ENCODE measurements around the gene NDFIP1. TPM values are rescaled to one million over a fixed set of nuclear protein-coding genes. Genes with fewer than 3 reads are reported as not detected.

NDFIP1 gene
- total RNA-seq, 1 donor: 115 TPM

DNA sequence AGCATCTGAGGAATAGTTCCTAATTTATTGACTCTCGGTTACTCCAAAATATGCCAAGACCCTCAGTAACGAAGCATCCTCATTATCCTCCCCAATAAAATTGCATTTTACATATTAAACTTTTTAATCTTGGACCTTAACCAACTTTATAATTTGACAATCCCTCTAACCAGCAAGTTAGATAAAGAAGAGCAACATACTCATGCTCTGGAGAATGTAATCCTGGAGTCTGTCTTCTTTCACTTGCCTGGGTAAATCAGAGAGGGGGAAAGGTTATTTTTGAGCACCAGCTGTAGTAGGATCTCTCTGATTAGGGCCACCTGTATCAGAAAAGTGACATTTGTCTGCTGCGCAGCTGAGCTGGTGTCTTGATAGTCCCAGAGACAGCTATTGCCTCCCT lies 59.8 kb downstream of the NDFIP1 start:
- no peak overlapping the region for H3K4me3 ChIP-seq (ENCODE audit: insufficient read depth, low read length)
- no peak overlapping the region for H3K4me2 ChIP-seq (ENCODE audit: insufficient read depth, low read length)
- no peaks in the 10 kb centered on the region for H3K79me2 ChIP-seq (ENCODE audit: insufficient read depth, low read length)
- no peak overlapping the region for H2AFZ ChIP-seq (ENCODE audit: low read length)
- H3K27me3 ChIP-seq (ENCODE audit: insufficient read depth, low read length): no peaks in the 10 kb centered on the region
- no peak overlapping the region for H3K27ac ChIP-seq (ENCODE audit: low read depth, low read length)
- TF ChIP-seq, protein P1, sequence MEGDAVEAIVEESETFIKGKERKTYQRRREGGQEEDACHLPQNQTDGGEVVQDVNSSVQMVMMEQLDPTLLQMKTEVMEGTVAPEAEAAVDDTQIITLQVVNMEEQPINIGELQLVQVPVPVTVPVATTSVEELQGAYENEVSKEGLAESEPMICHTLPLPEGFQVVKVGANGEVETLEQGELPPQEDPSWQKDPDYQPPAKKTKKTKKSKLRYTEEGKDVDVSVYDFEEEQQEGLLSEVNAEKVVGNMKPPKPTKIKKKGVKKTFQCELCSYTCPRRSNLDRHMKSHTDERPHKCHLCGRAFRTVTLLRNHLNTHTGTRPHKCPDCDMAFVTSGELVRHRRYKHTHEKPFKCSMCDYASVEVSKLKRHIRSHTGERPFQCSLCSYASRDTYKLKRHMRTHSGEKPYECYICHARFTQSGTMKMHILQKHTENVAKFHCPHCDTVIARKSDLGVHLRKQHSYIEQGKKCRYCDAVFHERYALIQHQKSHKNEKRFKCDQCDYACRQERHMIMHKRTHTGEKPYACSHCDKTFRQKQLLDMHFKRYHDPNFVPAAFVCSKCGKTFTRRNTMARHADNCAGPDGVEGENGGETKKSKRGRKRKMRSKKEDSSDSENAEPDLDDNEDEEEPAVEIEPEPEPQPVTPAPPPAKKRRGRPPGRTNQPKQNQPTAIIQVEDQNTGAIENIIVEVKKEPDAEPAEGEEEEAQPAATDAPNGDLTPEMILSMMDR (IDR thresholded peaks at IDR 0.05; ENCODE audit: extremely low read depth, low read depth, low read length): no peak
- H3K4me1 ChIP-seq (ENCODE audit: insufficient read depth, low read length): no peaks in the 10 kb centered on the region
- H3K9me3 ChIP-seq (ENCODE audit: low read depth, low read length): no peaks in the 10 kb centered on the region
- no peaks in the 10 kb centered on the region for H3K36me3 ChIP-seq (ENCODE audit: insufficient read depth, low read length)
- DNase-seq (ENCODE audit: insufficient read length, low spot score, missing footprints): no peak
- no peaks in the 10 kb centered on the region for H4K20me1 ChIP-seq (ENCODE audit: insufficient read depth, low read length)

DNA sequence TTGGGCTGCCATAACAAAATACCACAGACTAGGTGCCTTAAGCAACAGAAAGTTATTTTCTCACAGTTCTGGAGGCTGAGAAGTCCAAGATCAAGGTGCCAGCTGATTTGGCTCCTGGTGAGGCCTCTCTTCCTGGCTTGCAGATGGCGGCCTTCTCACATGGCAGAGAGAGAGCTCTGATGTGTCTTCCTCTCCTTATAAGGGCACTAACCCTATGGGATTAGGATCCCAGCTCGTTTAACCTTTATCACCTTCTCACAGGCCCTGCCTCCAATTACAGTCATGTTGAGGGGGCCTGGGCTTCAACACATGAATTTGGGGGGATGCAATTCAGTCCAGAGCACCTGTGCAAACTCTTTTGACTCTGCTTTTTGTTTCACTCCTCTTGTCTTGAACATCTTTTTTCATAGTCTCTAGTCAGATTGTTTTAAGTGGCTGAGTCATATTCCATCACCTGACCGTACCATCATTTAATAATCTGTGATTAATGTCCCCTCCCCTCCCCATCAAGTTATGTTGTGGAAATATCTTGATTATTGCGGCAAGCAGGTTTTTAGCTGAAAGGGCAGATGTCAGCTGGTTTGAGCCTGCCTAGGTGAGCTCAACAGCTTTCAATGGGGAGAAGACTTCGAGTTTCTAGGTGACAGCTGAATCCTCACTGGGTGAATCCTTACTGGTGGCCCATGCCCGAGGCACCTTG lies 61.8 kb downstream of the NDFIP1 start:
- Histone ChIP-seq H3K4me1 (ENCODE audit: insufficient read depth, low read length) (no peaks in the 10 kb centered on the region), H3K4me3 (ENCODE audit: insufficient read depth, low read length) (no peak overlapping the region), H3K9me3 (ENCODE audit: low read depth, low read length) (no peaks in the 10 kb centered on the region), H3K4me2 (ENCODE audit: insufficient read depth, low read length) (no peak overlapping the region), H3K27me3 (ENCODE audit: insufficient read depth, low read length) (no peaks in the 10 kb centered on the region), H3K79me2 (ENCODE audit: insufficient read depth, low read length) (no peaks in the 10 kb centered on the region), H4K20me1 (ENCODE audit: insufficient read depth, low read length) (no peaks in the 10 kb centered on the region), H3K36me3 (ENCODE audit: insufficient read depth, low read length) (no peaks in the 10 kb centered on the region), H2AFZ (ENCODE audit: low read length) (no peak overlapping the region), H3K27ac (ENCODE audit: low read depth, low read length) (no peak overlapping the region)
- TF ChIP-seq, protein P1 (IDR thresholded peaks at IDR 0.05; ENCODE audit: extremely low read depth, low read depth, low read length): no peak
- DNase-seq (ENCODE audit: insufficient read length, low spot score, missing footprints): no peak

DNA sequence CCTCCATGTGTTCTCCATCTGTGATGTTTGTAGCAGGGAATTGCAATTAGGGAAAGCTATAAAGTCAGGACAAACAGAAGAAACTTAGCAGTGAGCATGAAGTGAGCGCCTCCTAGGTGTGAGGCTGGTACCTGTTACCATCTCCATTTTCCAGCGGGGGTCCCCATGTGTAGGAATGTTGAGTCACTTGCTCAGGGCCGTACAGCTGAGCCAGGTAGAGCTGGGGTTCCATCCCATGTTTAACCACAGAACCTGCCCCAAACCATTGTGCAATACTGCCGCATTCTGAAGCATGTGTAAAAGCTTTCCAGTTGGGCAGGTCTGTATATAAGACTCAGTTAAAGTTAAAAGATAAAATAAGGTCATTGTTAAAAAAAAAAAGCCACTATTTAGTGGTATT lies 62.7 kb downstream of the NDFIP1 start:
- no peaks in the 10 kb centered on the region for H3K9me3 ChIP-seq (ENCODE audit: low read depth, low read length)
- no peak overlapping the region for H3K4me3 ChIP-seq (ENCODE audit: insufficient read depth, low read length)
- DNase-seq (ENCODE audit: insufficient read length, low spot score, missing footprints): no peak
- no peaks in the 10 kb centered on the region for H3K4me1 ChIP-seq (ENCODE audit: insufficient read depth, low read length)
- H3K27ac ChIP-seq (ENCODE audit: low read depth, low read length): no peak overlapping the region
- no peaks in the 10 kb centered on the region for H3K79me2 ChIP-seq (ENCODE audit: insufficient read depth, low read length)
- H3K27me3 ChIP-seq (ENCODE audit: insufficient read depth, low read length): no peaks in the 10 kb centered on the region
- no peak overlapping the region for H3K4me2 ChIP-seq (ENCODE audit: insufficient read depth, low read length)
- H2AFZ ChIP-seq (ENCODE audit: low read length): no peak overlapping the region
- TF ChIP-seq, protein P1 (IDR thresholded peaks at IDR 0.05; ENCODE audit: extremely low read depth, low read depth, low read length): no peak
- no peaks in the 10 kb centered on the region for H3K36me3 ChIP-seq (ENCODE audit: insufficient read depth, low read length)
- no peaks in the 10 kb centered on the region for H4K20me1 ChIP-seq (ENCODE audit: insufficient read depth, low read length)

DNA sequence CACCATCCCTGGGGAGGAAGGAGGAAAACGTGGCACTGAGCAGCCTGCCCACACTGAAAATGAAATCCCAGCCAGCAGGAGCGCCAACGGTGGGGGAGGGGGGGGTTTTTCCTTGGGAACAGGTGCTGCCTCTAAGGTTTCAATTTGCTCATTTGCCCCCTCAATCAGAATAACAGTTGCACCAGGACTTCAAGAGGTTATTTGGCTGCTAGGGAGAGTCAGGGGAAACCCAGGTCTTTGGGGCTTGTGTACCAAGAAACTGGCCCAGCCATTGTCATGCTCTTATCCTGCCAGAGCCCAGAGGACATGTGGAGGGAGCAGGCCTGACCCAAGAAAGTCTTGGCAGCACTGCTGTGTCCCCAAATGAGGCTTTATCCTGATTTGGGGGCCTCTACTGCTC lies 66.5 kb downstream of the NDFIP1 start:
- no peak overlapping the region for H3K27ac ChIP-seq (ENCODE audit: low read depth, low read length)
- H3K4me3 ChIP-seq (ENCODE audit: insufficient read depth, low read length): no peak overlapping the region
- no peak for DNase-seq (ENCODE audit: insufficient read length, low spot score, missing footprints)
- no peaks in the 10 kb centered on the region for H3K27me3 ChIP-seq (ENCODE audit: insufficient read depth, low read length)
- no peaks in the 10 kb centered on the region for H3K79me2 ChIP-seq (ENCODE audit: insufficient read depth, low read length)
- no peak overlapping the region for H2AFZ ChIP-seq (ENCODE audit: low read length)
- H4K20me1 ChIP-seq (ENCODE audit: insufficient read depth, low read length): no peaks in the 10 kb centered on the region
- TF ChIP-seq, protein P1 (IDR thresholded peaks at IDR 0.05; ENCODE audit: extremely low read depth, low read depth, low read length): no peak
- H3K36me3 ChIP-seq (ENCODE audit: insufficient read depth, low read length): no peaks in the 10 kb centered on the region
- no peaks in the 10 kb centered on the region for H3K4me1 ChIP-seq (ENCODE audit: insufficient read depth, low read length)
- no peaks in the 10 kb centered on the region for H3K9me3 ChIP-seq (ENCODE audit: low read depth, low read length)
- H3K4me2 ChIP-seq (ENCODE audit: insufficient read depth, low read length): no peak overlapping the region
